ENCODE results near the gene RIC8A.
"Not testable (repeated sequence)": the region's sequence is repeated elsewhere in the genome, so short reads cannot be mapped to it uniquely, and the experiment has no call there.

GRCh38 chr11:189200-189783 is 18.2 kb upstream of the RIC8A start:
- not testable (repeated sequence) for TF ChIP-seq CTCF (IDR thresholded peaks at IDR 0.05; ENCODE audit: low read depth, low read length, missing input control); NR2F2 (IDR thresholded peaks at IDR 0.05)

All from liver (tissue), 3 donors.